Stimulated activated CD4-positive, alpha-beta T cell treated with anti-CD3 and anti-CD28 coated beads, Interleukin-4, amount 100 ng/mL, for 24 hours (primary cell): ENCODE measurements around the gene LARGE1.

ENCODE experiments used
- DNase-seq: peaks from one replicate; pipeline ENCODE4 v3.0.0-alpha.2; 2020

The LARGE1 gene

GRCh38 chr22:33513388-33514338 is 406.6 kb downstream of the LARGE1 start:
- no peak for DNase-seq

- no peak for DNase-seq
These were observed 407.4 kb downstream of the LARGE1 start for GRCh38 chr22:33512908-33513307.

- no peak for DNase-seq
These were observed 409.8 kb downstream of the LARGE1 start for GRCh38 chr22:33510429-33510904.

GRCh38 chr22:33504941-33505625 is 415.2 kb downstream of the LARGE1 start:
- no peak for DNase-seq

GRCh38 chr22:33496112-33496511 is 424.2 kb downstream of the LARGE1 start:
- no peak for DNase-seq

GRCh38 chr22:33493476-33494205 is 426.6 kb downstream of the LARGE1 start:
- no peak for DNase-seq

- DNase-seq = no peak
These were observed 428.0 kb downstream of the LARGE1 start for GRCh38 chr22:33492210-33492651.

GRCh38 chr22:33487041-33487716 is 433.1 kb downstream of the LARGE1 start:
- no peak for DNase-seq

- no peak for DNase-seq
These were observed 438.7 kb downstream of the LARGE1 start for GRCh38 chr22:33481550-33481949.

- DNase-seq = no peak
These were observed 442.9 kb downstream of the LARGE1 start for GRCh38 chr22:33477120-33478111.

- no peak for DNase-seq
These were observed 443.6 kb downstream of the LARGE1 start for GRCh38 chr22:33476716-33477115.

- DNase-seq = no peak
These were observed 444.1 kb downstream of the LARGE1 start for GRCh38 chr22:33476206-33476605.

- no peak for DNase-seq
These were observed 445.7 kb downstream of the LARGE1 start for GRCh38 chr22:33474587-33474986.

GRCh38 chr22:33472462-33473344 is 447.6 kb downstream of the LARGE1 start:
- no peak for DNase-seq

GRCh38 chr22:33470456-33470855 is 449.8 kb downstream of the LARGE1 start:
- DNase-seq = no peak

GRCh38 chr22:33467620-33468095 is 452.6 kb downstream of the LARGE1 start:
- DNase-seq = no peak

- DNase-seq = no peak
These were observed 453.2 kb downstream of the LARGE1 start for GRCh38 chr22:33467080-33467479.

- no peak for DNase-seq
These were observed 454.7 kb downstream of the LARGE1 start for GRCh38 chr22:33465554-33465953.

GRCh38 chr22:33464698-33465097 is 455.6 kb downstream of the LARGE1 start:
- DNase-seq = no peak
